Tibial artery (tissue), 4 donors: Measurements from ENCODE around the gene OR52E4.

Experiments used
- DNase-seq, 2 donors: peaks; one replicate each; pipeline ENCODE4 v3.0.0-alpha.2; 2019
- H3K27ac ChIP-seq, 2 donors: fragments of 200-600 bp; sonication (generic) in 1 of 2; 1 replicate in 1 of 2; 2 replicates in 1 of 2; pipeline ENCODE4 v1.5.1; 2018 to 2019; ENCODE audit warnings: mild to moderate bottlenecking in 1 of 2
- H3K27me3 ChIP-seq, 2 donors: fragments of 200-600 bp; sonication (generic) in 1 of 2; one replicate each; pipeline versions ENCODE4 v1.5.1 to v1.6.0; 2016 to 2019
- H3K36me3 ChIP-seq, 3 donors: fragments of 200-600 bp; sonication (generic) in 2 of 3; one replicate each; pipeline ENCODE4 v1.5.1; 2016 to 2019; ENCODE audit warnings: mild to moderate bottlenecking in 2 of 3
- H3K4me1 ChIP-seq, 4 donors: fragments of 200-600 bp; sonication (generic) in 2 of 4; 1 replicate in 3 of 4; 2 replicates in 1 of 4; pipeline ENCODE4 v1.5.1; 2016 to 2019
- H3K4me3 ChIP-seq, 2 donors: fragments of 200-600 bp; sonication (generic) in 1 of 2; 1 replicate in 1 of 2; 2 replicates in 1 of 2; pipeline ENCODE4 v1.5.1; 2018 to 2019; ENCODE audit warnings: mild to moderate bottlenecking in 2 of 2
- H3K9me3 ChIP-seq, 3 donors: fragments of 200-600 bp; sonication (generic) in 1 of 3; one replicate each; pipeline ENCODE4 v1.5.1; 2016 to 2019
- CTCF ChIP-seq, 2 experiments: fragments of 200-600 bp in 1 of 2; fragments of 450-650 bp in 1 of 2; IDR thresholded peaks; one replicate each; pipeline ENCODE4 v1.5.1; 2017 to 2019; ENCODE audit warnings: antibody characterized with exemption in 2 of 2, mild to moderate bottlenecking in 1 of 2, moderate library complexity in 1 of 2
- intact Hi-C: fragments of 100-400 bp; cut with DNase I; formaldehyde crosslinking; loops from one replicate; pipeline ENCODE4 v1.15.0; 2023; ENCODE audit warnings: low total_unique reads

Gene OR52E4

GRCh38 chr11:5910540-5910939 lies 30.1 kb downstream of the OR52E4 start:
- Histone ChIP-seq H3K4me3 (no peak overlapping the region), H3K27ac (no peak overlapping the region), H3K9me3 (peaks cover 0 to 8% (median 7%) of the 10 kb centered on the region in 3 donors), H3K36me3 (no peaks in the 10 kb centered on the region), H3K27me3 (no peaks in the 10 kb centered on the region), H3K4me1 (no peaks in the 10 kb centered on the region)
- TF ChIP-seq CTCF (IDR thresholded peaks at IDR 0.05) = no peak
- no peak for DNase-seq
- intact Hi-C loops = no loop called here

- H3K27me3 ChIP-seq = no peaks in the 10 kb centered on the region
- H3K4me1 ChIP-seq = no peaks in the 10 kb centered on the region
- no peaks in the 10 kb centered on the region for H3K36me3 ChIP-seq
- intact Hi-C loops = no loop called here
- H3K9me3 ChIP-seq = peaks cover 0 to 7% (median 4%) of the 10 kb centered on the region in 3 donors
- no peak overlapping the region for H3K4me3 ChIP-seq
- no peak for TF ChIP-seq CTCF (IDR thresholded peaks at IDR 0.05)
- H3K27ac ChIP-seq = no peak overlapping the region
- DNase-seq = no peak
Measured at GRCh38 chr11:5922749-5923426, 42.5 kb downstream of the OR52E4 start.

GRCh38 chr11:5923427-5923776 lies 43.0 kb downstream of the OR52E4 start:
- intact Hi-C loops = no loop called here
- no peaks in the 10 kb centered on the region for H3K36me3 ChIP-seq
- no peaks in the 10 kb centered on the region for H3K4me1 ChIP-seq
- peaks cover 0 to 7% (median 4%) of the 10 kb centered on the region in 3 donors for H3K9me3 ChIP-seq
- DNase-seq = no peak
- no peak for TF ChIP-seq CTCF (IDR thresholded peaks at IDR 0.05)
- no peak overlapping the region for H3K4me3 ChIP-seq
- H3K27me3 ChIP-seq = no peaks in the 10 kb centered on the region
- H3K27ac ChIP-seq = no peak overlapping the region

- H3K4me3 ChIP-seq = no peak overlapping the region
- intact Hi-C loops = no loop called here
- H3K4me1 ChIP-seq = no peaks in the 10 kb centered on the region
- no peak for DNase-seq
- no peak overlapping the region for H3K27ac ChIP-seq
- no peak for TF ChIP-seq CTCF (IDR thresholded peaks at IDR 0.05)
- H3K9me3 ChIP-seq = peaks cover 0 to 7% (median 4%) of the 10 kb centered on the region in 3 donors
- H3K27me3 ChIP-seq = no peaks in the 10 kb centered on the region
- H3K36me3 ChIP-seq = no peaks in the 10 kb centered on the region
Measured at GRCh38 chr11:5923794-5924193, 43.4 kb downstream of the OR52E4 start.

GRCh38 chr11:5928271-5928670 lies 47.8 kb downstream of the OR52E4 start:
- Histone ChIP-seq H3K9me3 (peaks cover 0 to 9% (median 4%) of the 10 kb centered on the region in 3 donors), H3K27me3 (no peaks in the 10 kb centered on the region), H3K27ac (no peak overlapping the region), H3K36me3 (no peaks in the 10 kb centered on the region), H3K4me1 (no peaks in the 10 kb centered on the region), H3K4me3 (no peak overlapping the region)
- TF ChIP-seq CTCF (IDR thresholded peaks at IDR 0.05) = no peak
- intact Hi-C loops = no loop called here
- no peak for DNase-seq

- no peaks in the 10 kb centered on the region for H3K4me1 ChIP-seq
- no peak for DNase-seq
- intact Hi-C loops = no loop called here
- no peaks in the 10 kb centered on the region for H3K36me3 ChIP-seq
- peaks cover 0 to 4% (median 4%) of the 10 kb centered on the region in 3 donors for H3K9me3 ChIP-seq
- TF ChIP-seq CTCF (IDR thresholded peaks at IDR 0.05) = no peak
- H3K27ac ChIP-seq = no peak overlapping the region
- H3K27me3 ChIP-seq = no peaks in the 10 kb centered on the region
- no peak overlapping the region for H3K4me3 ChIP-seq
Measured at GRCh38 chr11:5928811-5929210, 48.4 kb downstream of the OR52E4 start.
